K562 (cell line): ENCODE data around the gene ANKRD13B. TPM values are rescaled to one million over a fixed set of nuclear protein-coding genes. Genes with fewer than 3 reads are reported as not detected.

Experiments
- ATAC-seq: fragments of 200-7000 bp; cut with Tn5 transposase; 3 replicates; pipeline ENCODE4 v1.9.1; 2020; ENCODE audit warnings: moderate library complexity
- BruUV-seq: library from RNA; stranded (reverse); fragments of 400-500 nt; replicated peaks from 2 replicates; lab custom pipeline; 2021; lab: Mats Ljungman, UMichigan
- CTCF ChIA-PET: fragments of 300-600 bp; formaldehyde crosslinking; extraction: SDS; loops from one replicate; lab custom pipeline; 2021; ENCODE audit warnings: low intra/inter-chr PET ratio; lab: Yijun Ruan, JAX
- POLR2A ChIA-PET: fragments of 300-600, 350-650 bp; sonication (Branson Sonifier 250); formaldehyde crosslinking; extraction: SDS; loops from one replicate; lab custom pipeline; 2021; ENCODE audit warnings: antibody characterized with exemption, inconsistent platforms; lab: Yijun Ruan, JAX
- DNase-seq, 4 experiments: peaks; one replicate each; pipeline versions ENCODE4 v3.0.0 to v3.0.0-alpha.2; 2011 to 2018; ENCODE audit warnings: low spot score in 3 of 4, mixed read lengths in 3 of 4; ENCODE audit errors: extremely low read depth in 1 of 4
- FAIRE-seq: peaks from 2 replicates; lab custom pipeline; 2011; peaks lifted over from hg19 to GRCh38; lab: Jason Lieb, UNC
- H2AFZ ChIP-seq: 2 replicates; pipeline ENCODE4 v1.6.0; 2011; ENCODE audit warnings: low read depth, low read length, control low read depth, inconsistent platforms
- H3K27ac ChIP-seq: fragments of 200-600 bp; 3 replicates; pipeline ENCODE4 v1.8.0; 2011; ENCODE audit warnings: low read depth, mild to moderate bottlenecking, control low read depth, inconsistent platforms, low read length, moderate library complexity, mixed read lengths; ENCODE audit errors: extremely low read depth
- H3K27me3 ChIP-seq, 2 experiments: fragments of 300-600 bp in 1 of 2; 2 replicates in 1 of 2; 3 replicates in 1 of 2; pipeline versions ENCODE4 v1.6.0 to v1.8.0; 2011; ENCODE audit warnings: inconsistent platforms in 2 of 2, low read length in 2 of 2, mild to moderate bottlenecking in 1 of 2, mixed read lengths in 1 of 2, moderate library complexity in 1 of 2; ENCODE audit not compliant: control insufficient read depth in 2 of 2, insufficient read depth in 2 of 2
- H3K36me3 ChIP-seq: fragments of 300-600 bp; 3 replicates; pipeline ENCODE4 v1.8.0; 2011; ENCODE audit warnings: mild to moderate bottlenecking, low read length, inconsistent platforms; ENCODE audit not compliant: control insufficient read depth, insufficient read depth
- H3K4me1 ChIP-seq, 2 experiments: fragments of 200-600 bp in 1 of 2; replicated peaks in 1 of 2; 2 replicates in 1 of 2; 3 replicates in 1 of 2; pipeline versions ENCODE4 v1.5.1 to v1.8.0; 2011; ENCODE audit warnings: inconsistent platforms in 2 of 2, low read length in 2 of 2, mild to moderate bottlenecking in 1 of 2, mixed read lengths in 1 of 2, moderate library complexity in 1 of 2; ENCODE audit not compliant: control insufficient read depth in 2 of 2, insufficient read depth in 2 of 2
- H3K4me2 ChIP-seq: 2 replicates; pipeline ENCODE4 v1.6.1; 2011; ENCODE audit warnings: low read length, control low read depth, inconsistent platforms, mixed read lengths; ENCODE audit not compliant: insufficient read depth
- H3K4me3 ChIP-seq: fragments of 200-600 bp; sonication (generic), shearing (Covaris generic); 2 replicates; pipeline ENCODE4 v1.5.1; 2016; ENCODE audit warnings: control low read depth, inconsistent platforms
- H3K79me2 ChIP-seq: fragments of 200-600 bp; 3 replicates; pipeline ENCODE4 v1.8.0; 2011; ENCODE audit warnings: low read length, inconsistent platforms; ENCODE audit not compliant: control insufficient read depth, insufficient read depth
- H3K9ac ChIP-seq, 2 experiments: 2 replicates each; pipeline versions ENCODE4 v1.6.0 to v1.6.1; 2011; ENCODE audit warnings: low read depth in 2 of 2, low read length in 2 of 2, control low read depth in 1 of 2, inconsistent platforms in 1 of 2, mild to moderate bottlenecking in 1 of 2, mixed read lengths in 1 of 2; ENCODE audit not compliant: insufficient read depth in 1 of 2
- H3K9me1 ChIP-seq: one replicate; pipeline ENCODE4 v1.6.0; 2011; ENCODE audit warnings: inconsistent platforms, mild to moderate bottlenecking, low read length, moderate library complexity; ENCODE audit not compliant: control insufficient read depth, insufficient read depth
- H3K9me3 ChIP-seq: replicated peaks from 2 replicates; pipeline ENCODE4 v1.5.1; 2011; ENCODE audit warnings: low read depth, low read length, inconsistent platforms; ENCODE audit not compliant: control insufficient read depth, insufficient read depth
- H4K20me1 ChIP-seq: replicated peaks from 2 replicates; pipeline ENCODE4 v1.6.1; 2011; ENCODE audit warnings: low read length, inconsistent platforms, mixed read lengths; ENCODE audit not compliant: control insufficient read depth, insufficient read depth
- ESRRB ChIP-seq: fragments of 250-450 bp; sonication (Bioruptor Pico); IDR thresholded peaks from 2 replicates; pipeline ENCODE4 v1.5.0; 2020; ENCODE audit warnings: mild to moderate bottlenecking, moderate library complexity, borderline replicate concordance
- ETV6 ChIP-seq, 3 experiments: fragments of 150-350 bp in 1 of 3; sonication (generic) in 1 of 3; formaldehyde crosslinking in 1 of 3; IDR thresholded peaks; 2 replicates each; pipeline versions ENCODE4 v1.6.1 to v1.8.0; 2014 to 2022; ENCODE audit warnings: borderline replicate concordance in 2 of 3, low read depth in 2 of 3, antibody characterized with exemption in 1 of 3, low read length in 1 of 3, mild to moderate bottlenecking in 1 of 3, missing genetic modification reagents in 1 of 3
- MAFG ChIP-seq: fragments of 450-650 bp; conservative IDR thresholded peaks from 2 replicates; pipeline ENCODE4 v1.6.1; 2016; ENCODE audit warnings: missing genetic modification characterization, missing compliant biosample characterization
- MBD1 ChIP-seq: fragments of 250-450 bp; sonication (Bioruptor Pico); IDR thresholded peaks from 2 replicates; pipeline ENCODE4 v1.8.0; 2022; ENCODE audit warnings: inconsistent platforms
- NR2F6 ChIP-seq: fragments of 450-650 bp; formaldehyde crosslinking; IDR thresholded peaks from 2 replicates; pipeline ENCODE4 v1.4.0; 2020; ENCODE audit warnings: mild to moderate bottlenecking
- SLC30A9 ChIP-seq: fragments of 250-450 bp; sonication (Bioruptor Pico); IDR thresholded peaks from 2 replicates; pipeline ENCODE4 v1.8.0; 2022; ENCODE audit warnings: mild to moderate bottlenecking, moderate library complexity
- STAG1 ChIP-seq: sonication (generic); formaldehyde crosslinking; IDR thresholded peaks from 2 replicates; pipeline ENCODE4 v1.5.0; 2020; ENCODE audit warnings: missing genetic modification reagents, borderline replicate concordance
- TEAD1 ChIP-seq, 2 experiments: fragments of 450-650 bp in 1 of 2; sonication (generic) in 1 of 2; formaldehyde crosslinking; IDR thresholded peaks; 2 replicates each; pipeline versions ENCODE4 v1.4.0 to v1.8.0; 2020 to 2022; ENCODE audit warnings: mild to moderate bottlenecking in 2 of 2, missing genetic modification reagents in 1 of 2
- ZNF175 ChIP-seq: fragments of 200-800 bp; sonication (Bioruptor generic); IDR thresholded peaks from 2 replicates; pipeline ENCODE4 v1.6.1; 2016; ENCODE audit warnings: low read depth, mild to moderate bottlenecking, missing genetic modification characterization, missing compliant biosample characterization
- ZNF212 ChIP-seq: fragments of 450-650 bp; formaldehyde crosslinking; IDR thresholded peaks from 2 replicates; pipeline ENCODE4 v1.4.0; 2020; ENCODE audit warnings: mild to moderate bottlenecking
- ZNF280B ChIP-seq: fragments of 250-450 bp; sonication (Bioruptor Pico); IDR thresholded peaks from 2 replicates; pipeline ENCODE4 v1.5.1; 2021; ENCODE audit warnings: mild to moderate bottlenecking
- ZNF583 ChIP-seq: fragments of 250-450 bp; sonication (Bioruptor Pico); IDR thresholded peaks from 2 replicates; pipeline ENCODE4 v1.4.0; 2020
- ZNF609 ChIP-seq: sonication (generic); formaldehyde crosslinking; IDR thresholded peaks from 2 replicates; pipeline ENCODE4 v1.8.1; 2023; ENCODE audit warnings: missing genetic modification reagents, mild to moderate bottlenecking, borderline replicate concordance
- WGBS: fragments of 100-300 bp; shearing (Covaris generic); methylation state at CpG from one replicate; pipeline ENCODE4 v1.1.6; 2016; ENCODE audit warnings: low coverage, mixed read lengths; ENCODE audit not compliant: insufficient coverage; ENCODE audit errors: missing lambda C conversion rate; 5-methylcytosine and 5-hydroxymethylcytosine counted together
- in situ Hi-C: fragments of 300-500 bp; cut with MboI; formaldehyde crosslinking; loops from 4 replicates; pipeline ENCODE4 v1.15.0; 2018; ENCODE audit warnings: inconsistent platforms, mixed read lengths
- intact Hi-C: fragments of 100-400 bp; cut with micrococcal nuclease; formaldehyde crosslinking; loops from 2 replicates; pipeline ENCODE4 v1.14.2; 2022
- polyA plus RNA-seq, 8 experiments: library from polyadenylated mRNA; depleted of rRNA in 4 of 8; stranded (reverse) in 5 of 8; unstranded in 3 of 8; fragments of >200 nt; fragmentation: Nextera tagmentation in 2 of 8; fragmentation: Illumina TruSeq in 1 of 8; extraction: Ambion mirVana in 2 of 8; extraction: Trizol in 1 of 8; gene quantifications; 2 replicates each; pipeline versions ENCODE4 v1.2.1 to v1.2.3, GENCODE V29; 2011 to 2014; ENCODE audit warnings: inconsistent platforms in 1 of 8, missing spikeins in 1 of 8
- total RNA-seq, 7 experiments: library from RNA; depleted of rRNA in 6 of 7; stranded (reverse); fragments of >200 nt in 6 of 7; fragmentation: Illumina TruSeq in 2 of 7; extraction: Trizol in 2 of 7; gene quantifications; 2 replicates each; pipeline versions ENCODE4 v1.2.1 to v1.2.3, GENCODE V29; 2011 to 2021; ENCODE audit warnings: low replicate concordance in 1 of 7

The ANKRD13B gene
- total and polyA plus RNA-seq, 9 of the 15 experiments (the other 6 are each of a cell fraction or from before 2014, with no cell fraction given): 0.15 to 28.1 (median 4.6) TPM

- no peak for ATAC-seq
- in situ Hi-C loops: no loop called here
- 63% methylated on average over 6 of the region's 6 CpGs for WGBS
- no peak for DNase-seq
- H3K27me3 ChIP-seq: no peaks in the 10 kb centered on the region
- H2AFZ ChIP-seq: no peak overlapping the region
- intact Hi-C loops: loop anchor here (10.0 kb wide), 1 partner anchor 374 kb away; no protein-coding TSS in a partner anchor
- ChIA-PET CTCF (no interaction called here), POLR2A (no interaction called here)
- no peak overlapping the region for H3K9ac ChIP-seq
- H3K36me3 ChIP-seq: peaks cover 11% of the 10 kb centered on the region; the same call in 2 of the 3 replicates
- no peak overlapping the region for H3K27ac ChIP-seq
- H3K9me3 ChIP-seq: no peaks in the 10 kb centered on the region
- BruUV-seq: no TSS peak
- FAIRE-seq: no peak
- H3K4me2 ChIP-seq: no peak overlapping the region
- no peak overlapping the region for H3K4me3 ChIP-seq
- no peaks in the 10 kb centered on the region for H3K4me1 ChIP-seq
- no peaks in the 10 kb centered on the region for H4K20me1 ChIP-seq
- H3K9me1 ChIP-seq: no peaks in the 10 kb centered on the region
- no peaks in the 10 kb centered on the region for H3K79me2 ChIP-seq
- no peak for TF ChIP-seq ZNF280B
- TF ChIP-seq ESRRB (CRISPR knock-in tag): no peak
- TF ChIP-seq MBD1: no peak
- TF ChIP-seq SLC30A9 (CRISPR knock-in tag): no peak
- TF ChIP-seq TEAD1 (CRISPR knock-in tag; IDR thresholded peaks at IDR 0.05): no peak
- TF ChIP-seq NR2F6 (CRISPR knock-in tag): no peak
- TF ChIP-seq MAFG (tag): no peak
- no peak for TF ChIP-seq STAG1 (CRISPR knock-in tag)
- TF ChIP-seq ETV6 (IDR thresholded peaks at IDR 0.05; ENCODE audit: borderline replicate concordance in 1 of 2, low read depth in 2 of 2, low read length in 1 of 2): no peak
- no peak for TF ChIP-seq ETV6 (CRISPR knock-in tag; IDR thresholded peaks at IDR 0.05; ENCODE audit: borderline replicate concordance)
- no peak for TF ChIP-seq ZNF583 (CRISPR knock-in tag)
- TF ChIP-seq ZNF609 (CRISPR knock-in tag): no peak
- no peak for TF ChIP-seq ZNF212 (CRISPR knock-in tag)
- no peak for TF ChIP-seq ZNF175
Measured at GRCh38 chr17:29630630-29631193, 37.8 kb downstream of the ANKRD13B start.
